GM12878 (cell line): ENCODE results near the gene CAMKMT.

Experiments
- BACH1 ChIP-seq: fragments of 450-650 bp; IDR thresholded peaks from 2 replicates; pipeline ENCODE4 v1.6.1; 2017; ENCODE audit warnings: mild to moderate bottlenecking, borderline replicate concordance
- CTCF ChIP-seq, 3 experiments: IDR thresholded peaks in 2 of 3; conservative IDR thresholded peaks in 1 of 3; 2 replicates each; pipeline ENCODE4 v1.5.1; 2011; ENCODE audit warnings: low read depth in 3 of 3, low read length in 3 of 3, mild to moderate bottlenecking in 3 of 3, control low read depth in 2 of 3, moderate library complexity in 2 of 3, inconsistent platforms in 1 of 3, mixed read lengths in 1 of 3; ENCODE audit not compliant: control insufficient read depth in 2 of 3, insufficient read depth in 1 of 3; ENCODE audit errors: extremely low read depth in 1 of 3
- EGR1 ChIP-seq, 2 experiments: IDR thresholded peaks; 1 replicate in 1 of 2; 2 replicates in 1 of 2; pipeline ENCODE4 v1.6.1; 2011 to 2012; ENCODE audit warnings: low read depth in 2 of 2, low read length in 2 of 2, borderline replicate concordance in 1 of 2, mild to moderate bottlenecking in 1 of 2, moderate library complexity in 1 of 2
- USF1 ChIP-seq: IDR thresholded peaks from 2 replicates; pipeline ENCODE4 v1.6.1; 2011; ENCODE audit warnings: borderline replicate concordance, low read depth, mild to moderate bottlenecking, moderate library complexity, mixed read lengths, low read length; ENCODE audit not compliant: insufficient read depth; ENCODE audit errors: extremely low read length

GRCh38 chr2:44455877-44456276 lies 94.1 kb downstream of the CAMKMT start:
- no peak for TF ChIP-seq BACH1
- no peak for TF ChIP-seq CTCF (IDR thresholded peaks at IDR 0.05 in 2 of 3, conservative IDR thresholded peaks at IDR 0.05 in 1 of 3; ENCODE audit: control insufficient read depth in 2 of 3, extremely low read depth in 1 of 3, insufficient read depth in 1 of 3, low read depth in 3 of 3, low read length in 3 of 3)
- no peak for TF ChIP-seq EGR1 (IDR thresholded peaks at IDR 0.05; ENCODE audit: borderline replicate concordance in 1 of 2, low read depth in 2 of 2, low read length in 2 of 2)
- no peak for TF ChIP-seq USF1
